Non-pigmented ciliary epithelial cell (primary cell): ENCODE results near the gene MGMT.

Experiments used
- DNase-seq: peaks from one replicate; pipeline ENCODE4 v3.0.0-alpha.2; 2010; ENCODE audit warnings: low read depth

Gene MGMT

DNA sequence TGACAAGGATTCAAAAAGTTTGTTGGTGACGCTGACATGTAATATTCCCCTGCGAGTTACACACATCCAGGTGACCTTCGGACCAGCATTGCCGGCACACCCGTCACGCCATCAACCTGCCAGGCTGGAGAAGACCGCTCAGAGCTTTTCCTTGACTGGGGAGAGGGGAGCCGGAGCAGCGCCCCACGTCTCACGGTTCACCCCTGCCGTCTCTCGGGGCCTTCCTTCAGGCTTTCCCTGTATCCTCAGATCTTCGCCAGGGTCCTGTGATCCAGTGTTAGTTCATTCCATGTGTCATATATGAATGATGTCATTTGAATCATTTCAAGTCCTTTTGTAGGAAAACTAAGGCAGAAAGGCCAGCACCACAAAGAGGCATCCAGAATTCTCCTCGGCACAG lies 127.8 kb downstream of the MGMT start:
- DNase-seq, result no peak

DNA sequence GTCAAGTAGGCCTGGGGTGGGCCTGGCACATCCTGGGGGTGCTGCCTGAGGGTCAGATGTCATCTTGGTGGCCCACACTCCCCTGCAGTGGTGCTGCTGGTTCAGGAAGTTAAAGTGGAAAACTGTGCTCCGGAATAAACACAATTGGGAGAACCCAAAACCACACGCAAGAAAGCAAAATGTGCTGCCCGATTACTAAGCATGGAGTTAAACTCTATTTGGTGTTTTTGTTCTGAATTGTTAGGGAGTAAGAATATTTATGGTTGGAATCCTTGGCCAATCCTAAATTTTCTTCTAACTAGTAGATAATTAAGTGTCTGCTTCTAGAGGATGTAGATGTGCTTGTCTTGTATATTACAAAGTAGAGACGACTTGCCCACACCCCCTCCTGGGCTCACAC lies 131.4 kb downstream of the MGMT start:
- DNase-seq, result no peak

DNA sequence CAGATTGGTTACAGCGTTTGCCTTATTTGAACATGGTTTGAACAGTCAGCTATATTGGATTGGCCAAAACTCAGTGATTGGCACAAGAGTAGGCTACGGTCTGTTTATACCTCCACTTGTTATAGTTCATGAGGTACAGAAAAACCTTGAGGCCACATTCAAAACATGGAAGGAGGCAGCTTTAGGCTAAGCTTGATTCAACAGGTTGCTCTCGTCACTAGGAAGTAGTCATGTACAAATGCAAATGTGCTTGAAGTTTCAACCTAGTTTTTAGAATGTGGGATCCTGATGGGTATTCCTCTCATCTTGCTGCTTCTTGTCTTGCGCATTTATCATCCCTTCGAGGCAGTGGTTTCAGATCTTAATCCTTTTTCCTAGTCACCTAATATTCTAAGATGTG lies 132.1 kb downstream of the MGMT start:
- no peak for DNase-seq

DNA sequence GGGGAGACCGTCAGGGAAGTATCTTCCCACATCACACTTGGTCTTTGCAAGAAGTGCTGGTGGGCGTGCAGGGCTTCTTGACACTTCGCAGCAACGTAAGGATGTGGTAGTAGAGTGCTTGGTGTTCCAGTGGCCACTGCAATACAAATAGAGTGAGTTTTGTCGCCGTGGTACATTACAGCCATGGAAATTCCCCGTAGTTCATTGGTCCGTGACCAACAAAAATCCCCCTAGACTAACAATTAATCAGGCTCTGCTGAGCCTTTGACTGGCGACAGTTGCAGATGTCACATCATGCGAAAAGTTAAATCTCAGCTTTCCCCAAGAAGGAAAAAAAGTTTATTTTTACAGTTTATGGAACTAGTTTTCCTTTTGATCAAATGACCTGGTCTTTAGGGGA lies 134.7 kb downstream of the MGMT start:
- no peak for DNase-seq

DNA sequence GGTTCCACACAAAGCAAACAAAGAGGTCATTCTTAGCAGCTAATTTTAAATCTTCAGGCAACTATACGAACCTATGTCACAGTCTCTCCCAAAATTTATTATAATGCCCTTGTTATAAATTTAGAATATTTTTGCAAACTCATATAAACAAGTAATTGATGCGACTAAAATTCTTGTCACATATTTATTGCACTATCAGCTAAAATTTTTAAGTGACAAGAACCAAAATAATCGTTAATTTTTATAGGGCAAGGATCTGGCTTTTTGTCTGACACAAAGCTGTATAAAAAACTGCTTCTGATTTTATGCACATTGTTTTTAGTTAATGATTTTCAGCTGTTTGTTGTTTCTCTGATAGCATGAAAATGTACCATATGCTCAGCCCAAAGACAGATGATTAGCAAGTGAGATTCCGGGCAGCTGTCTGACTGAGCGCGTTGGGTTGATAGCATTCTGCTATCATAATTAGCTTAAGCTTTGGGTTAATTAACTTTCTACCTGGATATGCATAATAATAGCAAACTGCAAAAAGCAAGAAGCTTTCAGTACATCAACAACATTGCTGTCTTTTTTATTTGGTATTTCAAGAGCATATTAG lies 136.0 kb downstream of the MGMT start:
- DNase-seq, result no peak

DNA sequence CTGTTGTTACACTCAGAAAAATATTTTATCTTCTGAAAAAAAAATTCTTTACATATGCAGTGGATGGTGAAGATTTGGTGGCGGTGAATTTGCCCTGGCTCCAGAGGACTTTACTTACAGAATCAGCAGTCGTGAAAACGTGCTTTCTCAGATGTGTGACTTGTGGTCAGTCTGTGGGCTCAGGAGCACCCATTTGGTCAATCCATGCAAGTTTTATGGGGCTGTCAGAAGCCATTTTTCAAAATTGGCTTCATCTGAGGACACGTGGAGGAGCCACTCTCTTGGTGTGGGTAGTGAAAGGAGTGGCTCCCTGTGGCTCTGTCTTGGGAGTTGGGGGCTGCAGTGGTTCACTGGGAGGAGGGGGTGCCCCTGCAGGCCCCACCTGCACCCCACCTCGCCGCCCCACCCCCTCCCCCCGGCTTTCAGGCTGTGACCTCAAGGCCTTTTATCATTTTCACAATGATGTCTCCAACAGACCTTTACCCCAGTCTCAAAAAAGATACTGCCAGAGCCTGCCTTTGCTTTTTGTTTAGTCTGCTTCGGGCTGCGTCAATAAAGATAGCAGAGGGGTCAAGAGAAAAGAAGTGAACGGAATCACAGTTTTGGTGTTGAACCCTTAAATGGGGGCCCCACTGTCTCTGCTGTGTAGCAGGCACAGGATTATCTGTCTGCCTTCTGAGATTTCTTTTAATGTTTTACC lies 137.4 kb downstream of the MGMT start:
- no peak for DNase-seq

DNA sequence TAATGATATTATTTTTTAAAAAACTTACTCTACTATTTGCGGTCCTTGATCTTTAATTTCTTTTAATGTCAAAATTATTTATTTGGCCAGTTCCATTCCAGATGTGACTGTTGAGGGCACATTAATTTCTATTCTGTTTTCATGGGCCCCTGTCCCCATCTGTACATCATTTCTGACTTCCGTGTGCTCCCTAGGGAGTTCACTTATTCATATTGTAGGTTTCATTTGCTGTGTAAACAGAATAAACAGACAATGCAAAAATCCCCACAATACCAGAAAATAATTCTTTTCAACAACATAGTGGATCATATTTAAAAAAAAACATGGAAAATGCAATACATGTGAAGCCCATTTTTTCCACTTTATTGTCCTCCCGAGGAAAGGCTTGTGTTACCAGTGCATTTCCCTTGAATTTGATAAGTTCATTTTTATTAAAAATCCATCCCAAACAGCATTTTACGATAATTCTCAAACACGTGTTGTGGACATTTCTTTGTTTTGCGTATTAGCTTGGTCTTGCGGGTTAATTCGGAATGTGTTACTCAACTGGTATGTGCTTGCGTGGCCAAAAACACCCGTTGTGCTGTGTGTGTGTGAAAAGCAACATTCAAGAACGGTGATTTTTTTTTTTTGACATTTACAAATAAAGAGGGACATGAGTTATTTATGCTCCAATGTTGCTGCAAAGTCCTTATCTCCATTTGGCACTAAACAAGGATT lies 138.4 kb downstream of the MGMT start:
- no peak for DNase-seq

DNA sequence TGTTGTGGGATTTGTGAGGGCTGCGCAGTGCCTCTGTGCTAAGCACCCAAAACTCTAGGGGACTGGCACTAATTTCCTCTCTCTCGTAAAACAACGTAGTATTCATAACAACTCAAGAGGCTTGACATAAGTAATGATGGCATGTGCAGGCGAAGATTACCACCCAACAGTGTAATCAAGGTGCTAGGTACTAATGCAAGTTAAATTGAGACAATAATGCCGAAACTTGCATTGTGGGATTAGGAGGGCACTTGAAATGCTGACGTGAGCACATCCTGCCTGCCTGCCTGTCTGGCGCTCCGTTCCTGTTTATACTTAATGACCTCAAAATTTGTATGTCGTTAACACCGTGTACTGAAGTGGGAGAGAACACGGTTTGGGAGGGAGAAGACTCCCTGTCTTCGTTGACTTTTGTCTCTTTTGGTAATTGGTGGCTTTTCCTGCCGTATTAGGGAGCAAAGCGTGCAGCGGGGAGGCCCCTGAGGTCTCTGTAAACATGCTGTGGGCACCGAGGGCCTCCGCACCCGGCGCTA lies 139.0 kb downstream of the MGMT start:
- no peak for DNase-seq

DNA sequence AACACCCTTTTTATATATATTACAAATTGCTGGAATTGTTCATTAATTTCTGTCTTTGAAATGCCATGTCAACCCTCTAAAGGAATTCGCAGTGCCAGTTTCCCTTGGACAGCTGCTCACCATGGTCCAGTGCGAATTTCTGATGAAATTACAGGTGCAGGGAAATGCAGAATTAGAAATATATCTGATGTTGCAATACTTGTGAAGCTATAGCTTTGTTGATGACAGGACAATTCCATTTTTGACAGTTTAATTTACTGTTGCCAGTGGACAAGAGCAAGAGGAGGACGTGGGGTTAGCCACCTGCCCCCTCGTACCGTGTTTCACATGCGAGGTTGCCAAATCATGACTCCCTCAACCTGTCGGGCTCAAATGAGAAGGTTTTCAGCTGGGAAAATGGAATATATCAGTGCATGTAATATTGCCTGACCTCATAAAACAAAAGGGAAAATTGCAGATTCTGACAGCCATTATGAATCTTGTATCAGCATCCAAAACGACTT lies 140.6 kb downstream of the MGMT start:
- DNase-seq, result no peak

DNA sequence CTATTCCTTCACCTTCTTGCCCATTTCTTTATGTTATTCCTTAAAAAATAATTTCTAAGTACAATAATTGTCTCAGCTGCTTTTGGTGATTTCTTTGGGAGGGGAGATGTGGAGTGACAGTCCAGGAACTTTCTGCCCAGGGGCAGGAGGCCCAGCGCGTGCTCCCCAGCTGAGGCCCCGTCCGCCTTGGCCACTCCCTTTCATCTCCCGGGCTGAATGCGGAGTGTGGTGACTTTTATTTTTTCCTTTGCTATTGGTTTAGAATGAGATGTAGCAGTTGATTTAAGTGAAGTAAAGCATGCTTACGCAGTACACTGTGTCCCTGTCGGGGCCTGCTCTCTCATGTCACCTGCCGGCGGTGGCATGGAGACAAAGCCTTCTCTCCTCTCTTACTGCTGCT lies 141.6 kb downstream of the MGMT start:
- DNase-seq, result no peak

DNA sequence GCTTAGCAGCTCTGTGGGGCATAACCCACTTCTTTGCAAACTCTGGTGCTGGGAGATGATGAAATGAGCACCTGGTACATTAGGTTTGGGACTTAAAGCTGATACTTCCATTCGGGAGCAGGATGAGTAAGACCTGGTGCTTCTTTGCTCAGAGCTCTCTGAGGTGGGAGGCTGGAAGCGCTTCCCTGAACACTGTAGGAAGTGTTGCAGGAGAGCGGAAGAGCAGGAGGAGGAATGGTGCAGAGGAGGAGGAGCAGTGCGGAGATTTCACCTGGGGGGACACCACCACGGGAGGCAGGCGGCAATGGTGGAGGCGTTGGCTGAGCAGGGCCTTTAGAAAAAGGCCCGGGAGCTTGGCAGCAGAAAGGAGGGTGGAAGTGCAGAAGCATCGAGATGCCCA lies 142.5 kb downstream of the MGMT start:
- DNase-seq, result no peak

DNA sequence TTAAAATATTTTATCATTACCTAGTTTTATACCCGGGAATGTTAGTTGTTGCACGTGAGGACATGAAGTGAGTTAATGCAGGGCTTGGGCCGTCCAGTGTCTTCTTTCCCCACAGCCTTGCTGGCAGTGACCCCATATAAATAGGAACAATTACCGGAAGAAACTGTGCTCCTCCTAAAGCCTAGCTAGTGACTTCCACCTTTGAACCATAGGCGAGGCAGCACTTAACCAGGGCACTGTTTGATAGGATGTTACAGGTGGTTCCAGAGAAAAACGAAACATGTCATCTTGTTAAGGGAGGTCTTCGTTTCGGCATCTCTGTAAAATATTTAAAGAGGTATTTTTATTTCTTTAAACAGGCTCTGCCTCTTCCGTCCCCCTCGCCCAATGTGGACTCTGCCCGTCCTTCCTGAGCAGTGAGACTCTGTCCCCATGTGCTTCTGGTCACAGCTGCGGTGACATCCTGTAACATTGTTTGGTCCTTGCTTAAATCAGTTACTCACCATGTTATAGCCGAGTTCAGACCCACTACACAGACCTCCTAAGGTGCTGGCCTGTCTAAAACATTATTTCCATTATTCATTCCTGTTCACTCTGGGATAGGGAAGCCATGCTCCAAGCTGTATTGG lies 145.6 kb downstream of the MGMT start:
- no peak for DNase-seq

DNA sequence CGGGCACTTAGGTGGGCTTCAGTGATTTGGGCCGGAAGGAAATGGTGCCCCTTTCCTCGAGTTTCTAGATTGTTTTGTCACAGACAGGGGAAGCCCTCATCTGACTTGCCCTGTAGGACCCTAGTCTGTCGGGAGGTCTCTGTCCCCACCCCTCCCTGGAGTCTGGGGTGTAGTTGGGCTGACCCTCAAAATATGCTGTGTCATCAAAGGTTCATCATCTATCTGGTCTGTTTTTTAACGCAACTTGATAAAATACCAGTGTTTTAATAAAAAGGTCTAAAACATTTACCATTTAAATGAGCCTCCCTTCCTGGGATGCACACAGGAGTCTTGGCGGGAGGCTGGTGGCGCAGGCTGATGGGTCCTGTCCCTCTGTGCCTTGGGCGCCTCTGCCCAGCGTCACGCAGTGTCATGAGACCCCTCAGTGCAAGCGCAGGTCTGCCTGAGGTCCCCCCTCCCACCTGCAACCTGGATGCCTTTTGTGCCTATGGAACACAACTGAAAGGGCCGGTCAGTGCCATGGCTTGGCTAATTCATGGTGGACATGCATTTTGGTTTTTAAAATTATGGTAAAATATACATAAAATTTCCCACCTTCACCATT lies 146.4 kb downstream of the MGMT start:
- no peak for DNase-seq

DNA sequence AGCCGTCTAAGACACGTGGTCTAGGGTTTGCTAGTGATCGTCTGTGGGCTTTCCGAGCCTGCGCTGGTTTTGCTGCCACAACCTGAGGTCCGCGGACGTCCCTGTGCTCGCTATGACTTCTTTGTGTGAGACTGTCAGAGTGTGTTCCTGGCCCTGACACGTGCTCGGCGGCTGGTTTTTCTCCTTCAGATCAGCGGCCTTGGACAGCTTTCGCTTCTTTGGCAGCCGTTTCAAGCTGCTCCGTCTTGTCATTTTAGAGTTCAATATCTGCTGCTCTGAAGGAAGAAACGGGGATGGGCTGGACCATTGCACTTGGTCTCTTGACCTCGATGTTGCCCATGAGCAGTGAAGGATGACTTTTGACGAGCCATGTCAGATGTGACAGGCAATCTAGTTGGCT lies 147.3 kb downstream of the MGMT start:
- no peak for DNase-seq

DNA sequence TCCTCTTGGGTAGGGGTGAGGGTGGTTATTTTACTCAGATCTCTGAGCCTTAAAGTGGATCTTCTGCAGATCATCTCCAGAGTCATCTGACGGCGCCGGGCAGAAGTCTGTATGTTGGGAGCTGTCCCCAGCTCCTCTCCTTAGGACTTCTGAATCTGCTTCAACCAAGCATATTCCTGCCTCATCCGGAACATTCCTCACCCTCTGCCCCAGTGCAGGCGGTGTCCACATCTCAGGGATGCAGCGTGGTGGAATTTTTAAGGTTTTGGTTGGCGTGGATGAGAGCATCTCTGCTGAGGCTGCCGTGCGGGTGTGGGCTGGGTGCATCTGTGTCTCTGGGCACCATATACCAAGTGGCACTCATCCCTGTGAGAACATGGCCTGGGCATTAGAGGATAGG lies 148.3 kb downstream of the MGMT start:
- DNase-seq, result no peak

DNA sequence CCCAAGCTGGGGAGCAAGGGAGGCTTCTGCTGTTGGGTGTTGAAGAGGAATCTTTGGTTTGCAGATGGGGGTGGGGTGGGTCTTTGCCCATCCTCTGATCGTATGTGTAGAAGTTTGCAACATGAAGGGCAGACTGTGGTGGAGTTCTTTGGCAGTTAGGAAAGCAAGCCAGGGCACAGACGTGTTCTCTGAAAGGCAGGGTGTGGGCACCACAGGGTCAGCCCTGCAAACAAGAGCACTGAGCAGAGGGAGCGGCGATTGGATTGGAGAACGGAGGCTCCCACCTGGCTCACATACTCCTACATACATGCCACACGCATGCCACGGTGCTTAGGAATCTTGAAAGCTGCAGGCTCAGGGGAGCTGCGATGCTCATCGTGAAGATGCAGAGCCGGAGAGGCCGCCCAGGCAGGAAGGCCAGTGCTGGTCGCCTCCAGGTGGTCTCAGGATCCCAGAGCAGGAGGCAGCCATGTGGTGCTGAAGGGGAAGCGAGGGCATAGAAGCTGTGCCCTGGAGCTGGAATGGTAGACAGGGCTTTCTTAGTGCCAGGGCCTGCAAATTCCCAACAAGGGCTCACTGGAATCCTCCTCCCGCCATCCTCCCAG lies 149.0 kb downstream of the MGMT start:
- DNase-seq, result no peak

DNA sequence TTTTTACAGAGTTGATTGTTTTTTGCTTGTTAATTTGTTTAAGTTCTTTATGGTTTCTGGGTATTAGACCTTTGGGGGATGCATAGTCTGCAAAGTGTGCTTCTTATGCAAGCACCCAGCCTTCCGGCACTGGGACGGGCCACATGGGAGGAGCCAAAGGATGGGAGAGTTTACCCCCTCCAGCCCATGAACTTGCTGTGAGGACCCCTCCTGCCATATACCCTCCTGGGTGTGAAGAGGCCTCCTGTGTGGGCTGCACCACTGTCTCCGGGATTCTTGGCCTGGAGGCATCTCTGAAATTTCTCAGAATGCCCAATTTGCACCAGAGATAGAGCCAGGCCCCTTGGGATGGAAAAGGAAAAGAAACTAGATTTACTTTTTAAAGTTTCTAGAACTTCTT lies 150.7 kb downstream of the MGMT start:
- no peak for DNase-seq

DNA sequence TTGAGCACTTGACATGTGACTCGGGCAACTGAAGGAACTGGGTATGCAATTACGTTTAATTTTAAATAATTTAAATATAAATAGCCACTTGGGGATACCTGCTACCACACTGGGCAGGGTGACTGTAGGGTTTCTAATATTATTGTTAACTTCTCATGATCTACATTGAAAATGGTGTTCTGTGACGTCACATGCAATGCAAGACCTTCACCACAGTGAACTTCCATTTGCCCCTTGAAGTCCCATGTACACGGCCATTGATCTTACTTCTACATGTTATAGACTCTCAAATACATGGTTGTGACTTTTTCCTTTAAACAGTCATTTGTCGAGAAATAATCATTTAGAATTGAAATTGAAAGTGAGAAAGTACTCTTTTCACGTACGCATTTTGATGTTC lies 154.0 kb downstream of the MGMT start:
- no peak for DNase-seq

DNA sequence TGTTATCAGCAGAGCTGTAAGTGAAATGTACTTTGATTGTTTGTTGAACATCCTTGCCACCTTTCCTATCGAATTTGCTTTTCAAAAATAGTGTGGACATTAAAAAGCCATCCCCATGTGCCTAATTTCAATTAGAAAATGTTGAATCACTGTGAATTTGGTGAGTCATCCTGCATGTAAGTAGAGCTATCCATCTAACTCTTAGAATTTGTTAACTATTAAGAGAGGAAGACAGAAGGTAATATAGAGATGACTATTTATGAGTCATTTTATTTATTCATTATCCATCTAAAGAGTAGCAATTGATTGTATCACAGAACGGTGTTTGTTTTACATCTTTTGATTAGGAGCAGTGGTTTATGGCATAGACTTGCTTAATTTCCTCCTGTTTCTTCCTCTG lies 154.7 kb downstream of the MGMT start:
- DNase-seq, result no peak

DNA sequence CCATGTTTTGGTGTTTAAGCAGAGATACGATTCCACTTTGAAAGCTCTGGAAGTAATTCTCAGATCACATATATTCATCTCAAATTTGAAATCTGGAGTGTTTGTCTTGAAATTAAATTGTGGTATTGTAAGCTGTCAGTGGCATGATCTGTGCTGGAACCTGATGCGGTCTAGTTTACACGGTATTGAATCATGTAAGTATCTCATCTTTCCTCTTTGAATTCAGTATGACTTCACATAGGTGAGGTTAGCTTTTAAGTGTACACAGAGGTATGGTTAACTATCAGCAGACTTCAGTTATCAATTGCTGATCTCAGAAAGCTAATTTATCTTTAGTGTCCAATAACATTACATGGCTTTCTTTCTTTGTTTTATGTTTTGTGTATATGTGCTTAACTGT lies 155.2 kb downstream of the MGMT start:
- no peak for DNase-seq

DNA sequence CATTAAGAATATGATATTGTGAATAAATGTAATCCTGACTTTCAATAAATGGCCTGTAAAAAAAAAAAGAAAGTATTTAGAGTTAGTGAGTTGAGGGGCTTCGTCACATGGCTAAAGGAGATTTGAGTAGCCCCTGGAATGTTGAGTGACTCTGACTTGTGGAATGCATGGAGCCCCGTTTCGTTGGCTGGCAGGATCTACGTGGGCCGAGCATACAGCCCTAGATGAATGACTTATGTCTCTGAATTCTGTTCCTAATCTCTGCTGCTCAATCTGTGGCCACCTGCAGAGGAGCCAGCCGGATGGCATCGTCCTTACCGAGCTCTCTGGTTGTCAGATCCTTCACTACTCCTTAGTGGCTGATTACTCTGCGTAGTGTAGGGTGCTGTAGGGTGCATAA lies 155.7 kb downstream of the MGMT start:
- DNase-seq, result peak; percentile 8

DNA sequence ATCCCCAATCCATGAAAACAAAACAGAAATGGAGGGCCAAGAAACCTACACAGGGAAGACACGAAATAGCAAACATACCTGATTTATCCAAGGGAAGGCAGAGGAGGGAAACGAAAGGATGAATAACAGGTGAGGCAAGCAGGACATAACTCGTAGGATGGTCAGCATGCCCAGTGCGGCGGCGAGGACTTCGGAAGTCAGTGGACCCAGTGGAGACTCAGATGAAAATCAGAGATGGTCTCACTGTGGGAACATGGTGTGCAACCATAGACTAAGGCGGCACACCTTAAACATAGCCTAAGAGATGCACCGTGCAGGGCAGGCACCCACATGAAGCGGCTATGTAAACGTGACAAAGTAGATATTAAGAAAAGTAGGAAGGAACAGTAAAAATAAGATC lies 157.5 kb downstream of the MGMT start:
- no peak for DNase-seq
